A673 (cell line): ENCODE data around the gene ZEB2. TPM values are rescaled to one million over a fixed set of nuclear protein-coding genes. Genes with fewer than 3 reads are reported as not detected.

Source experiments
- BruUV-seq: library from RNA; stranded (reverse); fragments of 400-500 nt; replicated peaks from 2 replicates; lab custom pipeline; 2021; lab: Mats Ljungman, UMichigan
- CTCF ChIA-PET: fragments of 300-600 bp; sonication (Branson Sonifier 250); formaldehyde crosslinking; loops from one replicate; lab custom pipeline; 2022; ENCODE audit warnings: antibody characterized with exemption; lab: Charles Lee
- POLR2A ChIA-PET: fragments of 300-600 bp; sonication (Branson Sonifier 250); formaldehyde crosslinking; loops from one replicate; lab custom pipeline; 2022; ENCODE audit warnings: antibody characterized with exemption; ENCODE audit not compliant: low non-redundant PET; lab: Charles Lee
- DNase-seq: peaks from one replicate; pipeline ENCODE4 v3.0.0-alpha.2; 2015; ENCODE audit warnings: low spot score
- H3K27ac ChIP-seq: fragments of 200-600 bp; sonication (generic); 2 replicates; pipeline ENCODE4 v1.5.1; 2016; ENCODE audit warnings: mixed run types, low read depth, mild to moderate bottlenecking, mixed read lengths, antibody characterized with exemption, low read length; ENCODE audit not compliant: poor library complexity, severe bottlenecking
- H3K27me3 ChIP-seq: fragments of 200-600 bp; sonication (generic); replicated peaks from 2 replicates; pipeline ENCODE4 v1.6.1; 2017; ENCODE audit warnings: mixed run types, low read depth, mild to moderate bottlenecking, mixed read lengths, antibody characterized with exemption, low read length; ENCODE audit not compliant: insufficient read depth, poor library complexity
- H3K36me3 ChIP-seq: fragments of 200-600 bp; sonication (generic); 2 replicates; pipeline ENCODE4 v1.6.1; 2016; ENCODE audit warnings: mixed run types, mild to moderate bottlenecking, mixed read lengths, antibody characterized with exemption, low read length; ENCODE audit not compliant: insufficient read depth, poor library complexity, severe bottlenecking
- H3K4me1 ChIP-seq: fragments of 200-600 bp; sonication (generic); 2 replicates; pipeline ENCODE4 v1.6.1; 2017; ENCODE audit warnings: mixed run types, mild to moderate bottlenecking, mixed read lengths, antibody characterized with exemption, low read length; ENCODE audit not compliant: insufficient read depth, poor library complexity, severe bottlenecking
- H3K4me3 ChIP-seq: fragments of 200-600 bp; sonication (generic); 2 replicates; pipeline ENCODE4 v1.5.1; 2016; ENCODE audit warnings: low read depth, mixed run types, mild to moderate bottlenecking, mixed read lengths, low read length; ENCODE audit not compliant: poor library complexity, severe bottlenecking
- H3K9me3 ChIP-seq: fragments of 200-600 bp; sonication (generic); 2 replicates; pipeline ENCODE4 v1.6.1; 2016; ENCODE audit warnings: mixed run types, low read depth, mild to moderate bottlenecking, mixed read lengths, antibody characterized with exemption, low read length; ENCODE audit not compliant: poor library complexity, severe bottlenecking
- EZH2 ChIP-seq: fragments of 200-600 bp; sonication (generic); IDR thresholded peaks from 2 replicates; pipeline ENCODE4 v1.6.1; 2017; ENCODE audit warnings: borderline replicate concordance, low read depth, mild to moderate bottlenecking, mixed read lengths, antibody characterized with exemption, low read length; ENCODE audit not compliant: poor library complexity, severe bottlenecking
- intact Hi-C: fragments of 100-400 bp; cut with micrococcal nuclease; formaldehyde crosslinking; loops from one replicate; pipeline ENCODE4 v1.10.0; 2022; ENCODE audit not compliant: unreplicated experiment
- total RNA-seq: library from RNA; stranded (reverse); gene quantifications from 2 replicates; pipeline ENCODE4 v1.2.3, GENCODE V29; 2021
- TF ChIP-seq, protein P1 (sequence below): fragments of 300-800, 200-600 bp; sonication (generic); conservative IDR thresholded peaks from 2 replicates; pipeline ENCODE4 v1.5.1; 2017; ENCODE audit warnings: low read depth, mild to moderate bottlenecking, antibody characterized with exemption, low read length, moderate library complexity, mixed read lengths

ZEB2 gene
- total RNA-seq, 1 experiment from 2014 or later = 146 TPM

DNA sequence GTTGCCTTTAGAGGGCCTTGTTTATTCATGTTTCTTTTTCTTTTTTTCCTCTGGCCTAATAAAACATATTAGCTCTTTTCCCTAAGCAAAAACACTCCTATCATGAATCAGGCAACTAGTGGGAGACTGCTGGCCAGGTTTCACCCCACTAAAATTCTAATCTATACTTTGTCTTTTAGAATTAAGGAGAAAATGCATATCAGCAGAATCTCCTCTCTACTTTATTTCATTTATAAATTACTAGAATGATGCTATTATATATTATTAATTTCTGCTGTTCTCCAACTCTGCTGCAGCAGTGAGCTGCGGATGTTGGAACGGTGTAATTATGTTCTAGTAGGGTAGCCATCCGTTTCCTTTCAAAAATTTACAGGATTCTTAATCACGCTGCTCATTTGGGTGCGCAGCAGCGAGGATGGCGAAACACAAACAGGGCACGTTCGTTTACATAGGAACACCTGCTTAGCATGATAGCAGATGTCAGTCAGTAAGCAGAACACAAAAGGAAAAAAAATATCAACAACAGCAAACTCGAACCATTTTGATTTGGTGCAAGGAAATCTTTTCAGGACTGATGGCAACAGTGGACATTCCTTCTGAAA, 30.5 kb downstream of the ZEB2 start:
- H3K27me3 ChIP-seq = no peaks in the 10 kb centered on the region
- TF ChIP-seq, protein P1, sequence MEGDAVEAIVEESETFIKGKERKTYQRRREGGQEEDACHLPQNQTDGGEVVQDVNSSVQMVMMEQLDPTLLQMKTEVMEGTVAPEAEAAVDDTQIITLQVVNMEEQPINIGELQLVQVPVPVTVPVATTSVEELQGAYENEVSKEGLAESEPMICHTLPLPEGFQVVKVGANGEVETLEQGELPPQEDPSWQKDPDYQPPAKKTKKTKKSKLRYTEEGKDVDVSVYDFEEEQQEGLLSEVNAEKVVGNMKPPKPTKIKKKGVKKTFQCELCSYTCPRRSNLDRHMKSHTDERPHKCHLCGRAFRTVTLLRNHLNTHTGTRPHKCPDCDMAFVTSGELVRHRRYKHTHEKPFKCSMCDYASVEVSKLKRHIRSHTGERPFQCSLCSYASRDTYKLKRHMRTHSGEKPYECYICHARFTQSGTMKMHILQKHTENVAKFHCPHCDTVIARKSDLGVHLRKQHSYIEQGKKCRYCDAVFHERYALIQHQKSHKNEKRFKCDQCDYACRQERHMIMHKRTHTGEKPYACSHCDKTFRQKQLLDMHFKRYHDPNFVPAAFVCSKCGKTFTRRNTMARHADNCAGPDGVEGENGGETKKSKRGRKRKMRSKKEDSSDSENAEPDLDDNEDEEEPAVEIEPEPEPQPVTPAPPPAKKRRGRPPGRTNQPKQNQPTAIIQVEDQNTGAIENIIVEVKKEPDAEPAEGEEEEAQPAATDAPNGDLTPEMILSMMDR = no peak
- no peak for TF ChIP-seq EZH2
- CTCF ChIA-PET = no interaction called here
- peaks cover 27% of the 10 kb centered on the region for H3K4me1 ChIP-seq
- intact Hi-C loops = no loop called here
- H3K4me3 ChIP-seq = no peak overlapping the region
- peaks cover 39% of the 10 kb centered on the region for H3K36me3 ChIP-seq
- POLR2A ChIA-PET = no interaction called here
- H3K27ac ChIP-seq = peak overlapping the region; percentile 26
- BruUV-seq = no TSS peak
- DNase-seq = no peak
- no peaks in the 10 kb centered on the region for H3K9me3 ChIP-seq

DNA sequence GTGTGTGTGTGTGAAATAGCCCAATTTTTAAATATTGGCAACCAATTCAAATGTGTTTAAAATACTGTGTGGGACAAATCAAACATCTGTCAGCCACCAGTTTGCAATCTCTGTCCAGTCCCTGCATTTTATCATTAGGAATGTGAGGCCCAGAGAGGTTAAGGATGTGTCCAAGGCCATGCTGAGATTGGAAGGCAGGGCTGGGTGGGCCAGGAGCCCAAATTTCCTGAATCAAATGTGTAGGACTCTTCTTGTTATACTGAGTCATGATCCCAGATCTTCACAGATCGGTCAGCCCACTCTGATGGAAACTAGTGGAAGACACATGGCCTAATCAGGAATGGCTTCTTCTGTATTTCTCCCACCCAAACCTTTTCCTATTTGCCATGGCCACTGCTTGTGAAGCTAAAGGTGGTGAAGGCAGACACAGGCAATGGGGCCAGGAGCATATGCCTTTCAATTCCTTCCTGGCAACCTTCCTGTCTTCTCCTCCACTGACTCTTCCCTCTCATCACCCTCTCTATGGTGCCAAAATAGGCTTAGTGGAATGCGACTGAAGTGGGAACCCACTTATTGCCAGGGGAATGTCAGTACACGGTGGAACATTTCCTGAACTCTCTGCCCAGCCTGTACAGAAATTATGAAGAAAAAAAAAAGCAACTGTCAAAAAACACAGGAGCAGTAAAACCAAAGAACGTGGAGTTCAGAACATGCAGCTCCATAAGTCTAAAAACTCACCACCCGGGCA, 35.5 kb downstream of the ZEB2 start:
- ChIA-PET POLR2A (no interaction called here), CTCF (no interaction called here)
- no peak for DNase-seq
- no TSS peak for BruUV-seq
- H3K27ac ChIP-seq = no peak overlapping the region
- peaks cover 35% of the 10 kb centered on the region for H3K4me1 ChIP-seq
- no peak overlapping the region for H3K4me3 ChIP-seq
- intact Hi-C loops = no loop called here
- no peaks in the 10 kb centered on the region for H3K9me3 ChIP-seq
- H3K27me3 ChIP-seq = no peaks in the 10 kb centered on the region
- H3K36me3 ChIP-seq = peaks cover 11% of the 10 kb centered on the region
- TF ChIP-seq EZH2 = no peak
- TF ChIP-seq, protein P1 = no peak

DNA sequence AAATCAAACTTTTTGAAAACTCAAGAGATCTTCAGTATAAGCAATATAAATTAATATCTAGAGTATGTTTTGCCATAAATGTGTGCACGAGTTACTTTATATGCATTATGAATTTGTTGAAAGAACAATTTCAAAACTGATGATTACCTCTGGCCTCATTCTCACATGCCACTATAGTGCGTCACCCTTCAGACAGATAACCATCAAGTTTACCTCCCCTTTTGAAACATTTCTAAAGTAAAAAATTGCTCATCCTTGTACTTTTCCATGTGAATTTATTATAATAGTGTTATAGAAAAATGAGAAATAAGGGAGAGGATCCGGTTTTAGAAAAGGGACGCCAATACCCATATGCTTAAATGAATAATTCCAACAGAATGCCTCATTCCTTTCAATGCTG, 38.3 kb downstream of the ZEB2 start:
- no peaks in the 10 kb centered on the region for H3K27me3 ChIP-seq
- TF ChIP-seq EZH2 = no peak
- TF ChIP-seq, protein P1 = no peak
- peaks cover 12% of the 10 kb centered on the region for H3K36me3 ChIP-seq
- ChIA-PET POLR2A (no interaction called here), CTCF (no interaction called here)
- no peaks in the 10 kb centered on the region for H3K9me3 ChIP-seq
- peak overlapping the region; percentile 22 for H3K27ac ChIP-seq
- intact Hi-C loops = no loop called here
- DNase-seq = no peak
- peaks cover 51% of the 10 kb centered on the region for H3K4me1 ChIP-seq
- no peak overlapping the region for H3K4me3 ChIP-seq
- BruUV-seq = no TSS peak
